A673 (cell line): ENCODE results near the gene GNAT2. TPM values are rescaled to one million over a fixed set of nuclear protein-coding genes. Genes with fewer than 3 reads are reported as not detected.

Experiments used
- BruUV-seq: library from RNA; stranded (reverse); fragments of 400-500 nt; replicated peaks from 2 replicates; lab custom pipeline; 2021; lab: Mats Ljungman, UMichigan
- CTCF ChIA-PET: fragments of 300-600 bp; sonication (Branson Sonifier 250); formaldehyde crosslinking; loops from one replicate; lab custom pipeline; 2022; ENCODE audit warnings: antibody characterized with exemption; lab: Charles Lee
- POLR2A ChIA-PET: fragments of 300-600 bp; sonication (Branson Sonifier 250); formaldehyde crosslinking; loops from one replicate; lab custom pipeline; 2022; ENCODE audit warnings: antibody characterized with exemption; ENCODE audit not compliant: low non-redundant PET; lab: Charles Lee
- DNase-seq: peaks from one replicate; pipeline ENCODE4 v3.0.0-alpha.2; 2015; ENCODE audit warnings: low spot score
- H3K27ac ChIP-seq: fragments of 200-600 bp; sonication (generic); 2 replicates; pipeline ENCODE4 v1.5.1; 2016; ENCODE audit warnings: mixed run types, low read depth, mild to moderate bottlenecking, mixed read lengths, antibody characterized with exemption, low read length; ENCODE audit not compliant: poor library complexity, severe bottlenecking
- H3K27me3 ChIP-seq: fragments of 200-600 bp; sonication (generic); replicated peaks from 2 replicates; pipeline ENCODE4 v1.6.1; 2017; ENCODE audit warnings: mixed run types, low read depth, mild to moderate bottlenecking, mixed read lengths, antibody characterized with exemption, low read length; ENCODE audit not compliant: insufficient read depth, poor library complexity
- H3K36me3 ChIP-seq: fragments of 200-600 bp; sonication (generic); 2 replicates; pipeline ENCODE4 v1.6.1; 2016; ENCODE audit warnings: mixed run types, mild to moderate bottlenecking, mixed read lengths, antibody characterized with exemption, low read length; ENCODE audit not compliant: insufficient read depth, poor library complexity, severe bottlenecking
- H3K4me1 ChIP-seq: fragments of 200-600 bp; sonication (generic); 2 replicates; pipeline ENCODE4 v1.6.1; 2017; ENCODE audit warnings: mixed run types, mild to moderate bottlenecking, mixed read lengths, antibody characterized with exemption, low read length; ENCODE audit not compliant: insufficient read depth, poor library complexity, severe bottlenecking
- H3K4me3 ChIP-seq: fragments of 200-600 bp; sonication (generic); 2 replicates; pipeline ENCODE4 v1.5.1; 2016; ENCODE audit warnings: low read depth, mixed run types, mild to moderate bottlenecking, mixed read lengths, low read length; ENCODE audit not compliant: poor library complexity, severe bottlenecking
- H3K9me3 ChIP-seq: fragments of 200-600 bp; sonication (generic); 2 replicates; pipeline ENCODE4 v1.6.1; 2016; ENCODE audit warnings: mixed run types, low read depth, mild to moderate bottlenecking, mixed read lengths, antibody characterized with exemption, low read length; ENCODE audit not compliant: poor library complexity, severe bottlenecking
- EZH2 ChIP-seq: fragments of 200-600 bp; sonication (generic); IDR thresholded peaks from 2 replicates; pipeline ENCODE4 v1.6.1; 2017; ENCODE audit warnings: borderline replicate concordance, low read depth, mild to moderate bottlenecking, mixed read lengths, antibody characterized with exemption, low read length; ENCODE audit not compliant: poor library complexity, severe bottlenecking
- intact Hi-C: fragments of 100-400 bp; cut with micrococcal nuclease; formaldehyde crosslinking; loops from one replicate; pipeline ENCODE4 v1.10.0; 2022; ENCODE audit not compliant: unreplicated experiment
- total RNA-seq: library from RNA; stranded (reverse); gene quantifications from 2 replicates; pipeline ENCODE4 v1.2.3, GENCODE V29; 2021
- TF ChIP-seq, protein P1 (sequence below): fragments of 300-800, 200-600 bp; sonication (generic); conservative IDR thresholded peaks from 2 replicates; pipeline ENCODE4 v1.5.1; 2017; ENCODE audit warnings: low read depth, mild to moderate bottlenecking, antibody characterized with exemption, low read length, moderate library complexity, mixed read lengths

GNAT2 gene
- total RNA-seq, 1 experiment from 2014 or later: not detected

DNA sequence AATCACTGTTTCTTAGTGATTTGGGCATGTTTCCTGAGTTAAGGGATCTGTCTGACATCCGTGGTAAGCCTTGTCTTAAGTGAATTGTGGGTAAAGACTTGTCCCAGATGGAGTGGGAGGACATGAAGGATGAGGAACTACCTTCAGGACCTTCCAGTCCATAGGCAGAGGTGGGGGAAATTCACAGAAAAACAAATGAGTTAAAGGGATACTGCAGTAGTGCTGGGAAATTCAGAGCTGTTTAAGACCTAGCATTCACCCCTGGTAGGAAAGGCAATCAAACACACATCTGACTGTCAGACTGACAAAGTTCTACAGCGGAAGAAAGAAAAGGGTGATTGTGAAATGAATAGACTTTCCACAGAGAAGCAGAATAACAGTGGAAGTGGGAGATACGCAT is 3.0 kb downstream of the GNAT2 start:
- BruUV-seq: no TSS peak
- intact Hi-C loops: no loop called here
- Histone ChIP-seq H3K4me1 (peaks cover 19% of the 10 kb centered on the region), H3K4me3 (no peak overlapping the region), H3K27ac (no peak overlapping the region), H3K9me3 (no peaks in the 10 kb centered on the region), H3K36me3 (no peaks in the 10 kb centered on the region), H3K27me3 (no peaks in the 10 kb centered on the region)
- CTCF ChIA-PET: interaction anchor here (1.0 to 1.1 kb wide), 2 partner anchors 14 to 71 kb away, joined by 3 to 5 read pairs; no protein-coding TSS in a partner anchor
- no peak for TF ChIP-seq EZH2
- TF ChIP-seq, protein P1, sequence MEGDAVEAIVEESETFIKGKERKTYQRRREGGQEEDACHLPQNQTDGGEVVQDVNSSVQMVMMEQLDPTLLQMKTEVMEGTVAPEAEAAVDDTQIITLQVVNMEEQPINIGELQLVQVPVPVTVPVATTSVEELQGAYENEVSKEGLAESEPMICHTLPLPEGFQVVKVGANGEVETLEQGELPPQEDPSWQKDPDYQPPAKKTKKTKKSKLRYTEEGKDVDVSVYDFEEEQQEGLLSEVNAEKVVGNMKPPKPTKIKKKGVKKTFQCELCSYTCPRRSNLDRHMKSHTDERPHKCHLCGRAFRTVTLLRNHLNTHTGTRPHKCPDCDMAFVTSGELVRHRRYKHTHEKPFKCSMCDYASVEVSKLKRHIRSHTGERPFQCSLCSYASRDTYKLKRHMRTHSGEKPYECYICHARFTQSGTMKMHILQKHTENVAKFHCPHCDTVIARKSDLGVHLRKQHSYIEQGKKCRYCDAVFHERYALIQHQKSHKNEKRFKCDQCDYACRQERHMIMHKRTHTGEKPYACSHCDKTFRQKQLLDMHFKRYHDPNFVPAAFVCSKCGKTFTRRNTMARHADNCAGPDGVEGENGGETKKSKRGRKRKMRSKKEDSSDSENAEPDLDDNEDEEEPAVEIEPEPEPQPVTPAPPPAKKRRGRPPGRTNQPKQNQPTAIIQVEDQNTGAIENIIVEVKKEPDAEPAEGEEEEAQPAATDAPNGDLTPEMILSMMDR: no peak
- POLR2A ChIA-PET: no interaction called here
- DNase-seq: no peak

DNA sequence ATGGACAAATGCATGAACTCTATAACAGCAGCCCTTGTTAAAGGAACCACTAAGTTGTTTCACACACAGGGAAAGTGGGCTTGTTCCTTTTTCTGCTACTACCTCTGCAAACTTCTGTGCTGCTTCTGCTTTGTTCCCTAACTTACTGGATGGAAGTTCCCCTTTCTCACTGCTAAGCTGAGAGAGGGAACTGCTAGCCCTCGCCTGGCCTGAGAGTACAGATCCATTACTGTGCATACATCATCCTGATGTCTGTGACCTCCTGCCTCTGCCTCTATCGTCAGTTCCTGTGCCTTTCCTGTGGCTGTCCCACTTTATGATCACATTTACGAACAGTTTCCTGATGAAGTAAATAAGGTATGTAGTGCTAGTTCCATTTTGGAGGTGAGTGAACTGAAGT is 3.5 kb downstream of the GNAT2 start:
- intact Hi-C loops: no loop called here
- Histone ChIP-seq H3K9me3 (no peaks in the 10 kb centered on the region), H3K27me3 (no peaks in the 10 kb centered on the region), H3K4me1 (peaks cover 19% of the 10 kb centered on the region), H3K4me3 (no peak overlapping the region), H3K27ac (no peak overlapping the region), H3K36me3 (no peaks in the 10 kb centered on the region)
- BruUV-seq: no TSS peak
- ChIA-PET CTCF (interaction anchor here (0.6 kb wide), 1 partner anchor 189 kb away, joined by 4 read pairs; no protein-coding TSS in a partner anchor), POLR2A (interaction anchor here (0.7 kb wide), 1 partner anchor 68 kb away, joined by 3 read pairs; no protein-coding TSS in a partner anchor)
- TF ChIP-seq, protein P1: no peak
- no peak for TF ChIP-seq EZH2
- no peak for DNase-seq

DNA sequence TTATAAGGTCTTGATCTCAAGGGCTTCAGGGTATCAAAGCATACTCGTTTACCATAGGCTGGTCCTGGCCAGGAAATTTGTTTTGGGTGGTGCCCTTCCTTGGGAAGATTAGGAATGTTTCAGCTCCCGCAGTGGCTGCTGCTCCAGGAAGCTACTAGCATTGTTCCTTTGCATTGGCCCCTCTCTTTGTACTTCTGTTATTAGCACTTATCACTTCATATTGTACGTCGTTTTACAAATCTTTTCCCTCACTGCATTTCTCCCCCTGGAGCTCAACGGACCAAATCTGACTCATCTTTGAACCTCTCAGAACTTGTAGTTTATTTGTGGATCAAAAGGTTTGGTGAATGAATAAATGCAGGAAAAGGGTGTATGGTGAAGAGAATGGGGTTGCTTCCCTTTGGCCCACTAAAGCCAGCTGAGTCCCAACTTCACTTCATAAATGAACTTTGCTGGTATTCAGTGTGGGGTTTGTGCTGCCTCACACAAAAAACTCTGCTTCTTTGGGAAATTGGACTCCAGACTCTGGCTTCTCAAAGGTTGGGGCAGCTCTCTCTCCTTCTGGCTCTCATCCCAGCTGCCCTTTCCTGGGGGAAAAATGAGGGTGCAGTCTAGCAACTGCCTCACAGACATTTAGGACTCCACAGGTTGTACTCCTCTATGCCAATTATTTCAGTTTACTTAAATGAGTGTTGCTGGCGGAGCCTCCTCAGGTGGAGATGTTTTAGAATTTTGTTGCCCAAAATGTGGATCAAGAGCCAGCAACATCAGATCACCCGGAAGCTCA is 5.9 kb downstream of the GNAT2 start:
- H3K36me3 ChIP-seq: no peaks in the 10 kb centered on the region
- H3K9me3 ChIP-seq: no peaks in the 10 kb centered on the region
- no peak for DNase-seq
- TF ChIP-seq EZH2: no peak
- TF ChIP-seq, protein P1: no peak
- intact Hi-C loops: no loop called here
- POLR2A ChIA-PET: no interaction called here
- H3K4me3 ChIP-seq: no peak overlapping the region
- no peaks in the 10 kb centered on the region for H3K27me3 ChIP-seq
- BruUV-seq: no TSS peak
- H3K4me1 ChIP-seq: peaks cover 8% of the 10 kb centered on the region
- H3K27ac ChIP-seq: no peak overlapping the region
- CTCF ChIA-PET: no interaction called here
